ENCODE results near the gene MMD. TPM values are rescaled to one million over a fixed set of nuclear protein-coding genes. Genes with fewer than 3 reads are reported as not detected.
"Not testable (repeated sequence)": the region's sequence is repeated elsewhere in the genome, so short reads cannot be mapped to it uniquely, and the experiment has no call there.

The MMD gene
- total RNA-seq, 1 donor from 2014 or later: 21.7 TPM

DNA sequence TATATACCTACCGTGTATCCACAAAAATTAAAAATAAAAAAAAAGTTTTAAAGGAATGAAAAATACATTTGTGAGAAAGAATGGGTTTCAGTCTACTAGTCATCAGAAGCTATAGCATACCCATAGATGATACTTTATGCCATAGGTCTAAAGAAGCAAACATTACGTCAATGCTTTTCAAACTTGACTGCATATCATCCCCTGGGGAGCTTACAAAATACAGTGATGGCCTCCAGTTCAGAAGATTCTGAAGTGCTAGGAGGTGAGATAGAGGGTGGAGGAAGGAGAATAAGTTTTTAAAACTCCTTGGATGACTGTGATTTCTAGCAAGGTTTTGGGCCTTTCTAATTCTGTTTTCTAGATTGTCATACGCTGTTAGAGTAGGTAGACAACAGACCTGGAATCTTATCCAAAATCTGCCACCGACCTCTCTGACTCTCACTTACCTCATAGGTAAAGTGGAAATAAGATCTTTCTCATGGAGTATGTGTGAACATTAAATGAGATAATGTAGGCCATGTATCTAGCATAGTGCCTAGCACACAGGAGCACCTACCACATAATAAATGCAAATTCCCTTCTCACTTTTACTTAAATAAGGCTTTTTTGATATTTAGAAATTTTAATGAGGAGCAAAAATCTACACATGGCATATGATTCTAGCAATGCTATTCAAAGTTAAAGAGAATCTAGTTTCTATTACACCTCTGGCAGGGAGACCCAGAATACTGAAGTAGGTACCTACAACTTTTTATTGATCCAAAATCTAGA, 12.4 kb downstream of the MMD start:
- intact Hi-C loops (cut with micrococcal nuclease): no loop called here

DNA sequence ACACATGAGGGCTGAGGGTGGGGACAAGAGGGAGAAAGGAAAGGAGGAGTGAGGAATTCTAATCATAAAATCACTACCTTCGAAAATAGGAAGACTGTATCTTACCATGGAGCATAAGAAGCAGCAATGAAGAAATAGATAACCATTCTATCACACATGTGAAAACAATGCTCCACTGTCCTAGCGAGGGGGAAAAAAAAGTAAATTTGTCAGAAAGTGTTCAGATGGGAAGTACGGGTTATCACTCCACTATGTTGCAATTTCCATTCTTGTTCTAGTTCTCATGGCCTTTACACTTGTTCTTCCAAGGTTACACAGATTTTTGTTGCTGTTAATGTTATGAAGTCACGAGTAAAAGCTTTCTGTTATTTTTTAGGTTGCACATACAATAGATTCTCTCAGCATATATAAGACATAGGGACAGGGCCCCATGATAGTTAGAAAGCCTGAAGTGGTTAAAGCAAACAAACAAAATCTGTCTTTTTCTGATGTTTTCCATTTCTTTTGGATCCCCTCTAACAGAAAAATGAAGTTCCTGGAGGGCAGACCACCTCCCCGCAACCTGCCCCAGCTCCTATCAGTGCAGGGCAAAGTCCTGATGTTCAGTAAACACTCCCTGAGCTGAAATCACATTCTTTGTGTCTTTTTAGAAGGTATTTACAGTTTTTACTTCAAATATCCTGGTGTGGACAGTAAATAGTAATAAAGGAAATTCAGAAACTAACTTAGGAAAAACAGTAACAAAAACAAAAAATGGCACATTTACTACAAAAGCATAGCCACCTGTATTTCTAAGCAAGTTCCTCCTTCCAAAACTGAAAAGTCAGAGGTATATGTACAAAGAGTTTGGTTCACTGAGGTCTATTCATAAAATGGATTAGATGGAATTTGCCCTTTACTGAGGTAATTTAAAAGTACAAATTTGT, 13.7 kb downstream of the MMD start:
- intact Hi-C loops (cut with micrococcal nuclease): no loop called here
- Mint-ChIP-seq H3K27me3 (no peaks in the 10 kb centered on the region), H3K36me3 (ENCODE audit: low read depth) (peaks cover 62% of the 10 kb centered on the region), H3K9me3 (no peaks in the 10 kb centered on the region), H3K27ac (no peak overlapping the region), H3K4me1 (peaks cover 5% of the 10 kb centered on the region), H3K4me3 (no peak overlapping the region)
- no peak for DNase-seq

More for the DNA sequence above, 12.4 kb downstream of the MMD start:
- Mint-ChIP-seq H3K9me3 (no peaks in the 10 kb centered on the region), H3K4me1 (peaks cover 9% of the 10 kb centered on the region), H3K27ac (no peak overlapping the region), H3K27me3 (no peaks in the 10 kb centered on the region), H3K36me3 (ENCODE audit: low read depth) (peaks cover 65% of the 10 kb centered on the region), H3K4me3 (no peak overlapping the region)
- no peak for DNase-seq

DNA sequence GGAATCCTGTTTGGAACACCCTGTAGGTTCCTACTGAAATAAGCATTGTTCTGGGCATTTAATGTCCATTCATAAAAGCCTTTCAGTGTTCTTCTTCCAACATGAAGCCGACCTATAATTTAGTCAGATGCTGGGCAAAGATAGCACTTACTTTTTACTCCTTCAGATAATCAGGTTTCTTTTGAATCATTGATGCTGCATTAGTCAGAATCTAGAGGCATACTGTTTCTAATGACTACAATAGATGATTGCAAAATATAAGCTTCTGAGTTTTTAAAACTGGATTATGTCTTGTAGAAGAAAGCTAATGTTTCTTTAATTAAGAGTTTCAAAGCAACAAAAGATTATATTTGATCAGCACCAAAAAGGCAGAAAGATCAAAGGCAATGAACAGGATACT, 16.0 kb downstream of the MMD start:
- H3K4me1 Mint-ChIP-seq: peaks cover 5% of the 10 kb centered on the region
- no peaks in the 10 kb centered on the region for H3K9me3 Mint-ChIP-seq
- H3K4me3 Mint-ChIP-seq: no peak overlapping the region
- no peaks in the 10 kb centered on the region for H3K27me3 Mint-ChIP-seq
- intact Hi-C loops (cut with micrococcal nuclease): no loop called here
- no peak for DNase-seq
- no peak overlapping the region for H3K27ac Mint-ChIP-seq
- peaks cover 57% of the 10 kb centered on the region for H3K36me3 Mint-ChIP-seq (ENCODE audit: low read depth)

DNA sequence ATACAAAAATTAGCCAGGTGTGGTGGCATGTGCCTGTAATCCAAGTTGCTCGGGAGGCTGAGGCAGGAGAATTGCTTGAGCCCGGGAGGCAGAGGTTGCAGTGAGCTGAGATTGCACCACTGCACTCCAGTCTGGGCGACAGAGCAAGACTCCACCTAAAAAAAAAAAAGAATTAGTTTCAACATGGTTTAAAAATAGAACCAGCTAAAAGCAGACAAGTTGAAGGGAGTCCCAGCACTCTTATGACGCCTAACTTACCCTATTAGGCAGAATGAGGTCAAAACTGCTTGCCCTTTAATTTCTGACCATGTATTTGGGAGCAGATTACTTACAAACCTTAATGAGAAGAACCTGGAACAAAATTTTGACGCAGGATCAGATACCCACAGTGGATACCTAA, 17.4 kb downstream of the MMD start:
- DNase-seq; H3K9me3 Mint-ChIP-seq; intact Hi-C loops (cut with micrococcal nuclease); H3K27ac Mint-ChIP-seq; H3K4me1 Mint-ChIP-seq; H3K4me3 Mint-ChIP-seq; H3K27me3 Mint-ChIP-seq: not testable (repeated sequence)
- H3K36me3 Mint-ChIP-seq (ENCODE audit: low read depth): peaks cover 57% of the 10 kb centered on the region

DNA sequence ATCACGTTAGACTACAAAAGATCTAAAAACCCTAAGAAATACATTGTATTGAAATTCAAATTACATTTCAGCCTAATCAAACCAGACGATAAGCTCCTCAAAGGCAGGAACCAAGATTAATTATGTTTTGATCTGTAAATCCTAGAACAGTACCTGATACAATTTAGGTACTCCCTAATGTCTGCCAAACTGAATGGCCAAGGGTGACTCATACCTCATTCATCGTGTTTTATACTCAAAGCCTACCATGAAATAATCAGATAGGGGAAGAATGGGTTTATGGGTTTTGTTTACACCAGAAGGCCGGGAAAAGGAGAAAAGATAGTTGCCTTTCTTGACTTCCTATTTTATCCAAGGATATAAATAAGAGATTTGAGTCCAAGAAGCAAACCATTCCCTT, 19.3 kb downstream of the MMD start:
- DNase-seq: no peak
- Mint-ChIP-seq H3K9me3 (no peaks in the 10 kb centered on the region), H3K27me3 (no peaks in the 10 kb centered on the region), H3K4me1 (peaks cover 3% of the 10 kb centered on the region), H3K36me3 (ENCODE audit: low read depth) (peaks cover 57% of the 10 kb centered on the region), H3K27ac (no peak overlapping the region), H3K4me3 (no peak overlapping the region)
- intact Hi-C loops (cut with micrococcal nuclease): no loop called here

DNA sequence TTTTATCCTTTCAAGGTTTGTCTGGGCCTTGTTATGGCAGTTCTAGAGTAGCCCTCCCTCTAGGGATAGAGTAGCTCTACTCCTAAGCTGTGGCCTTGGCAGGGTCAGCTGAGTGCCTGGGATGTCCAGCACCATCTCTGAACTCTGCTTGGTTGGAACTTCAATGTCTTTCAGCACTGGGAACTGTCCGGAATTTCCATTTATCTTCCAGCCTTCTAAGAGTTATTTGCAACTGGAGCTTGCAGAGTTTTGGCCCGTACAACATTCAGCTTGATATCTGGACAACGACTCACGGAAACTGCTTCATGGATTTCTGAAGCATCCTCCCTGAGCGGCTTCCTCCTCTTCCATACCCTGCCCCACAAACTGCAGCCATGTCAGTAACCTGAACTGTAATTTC, 22.9 kb downstream of the MMD start:
- no peak overlapping the region for H3K27ac Mint-ChIP-seq
- intact Hi-C loops (cut with micrococcal nuclease): no loop called here
- H3K27me3 Mint-ChIP-seq: no peaks in the 10 kb centered on the region
- H3K4me1 Mint-ChIP-seq: peaks cover 3% of the 10 kb centered on the region
- H3K4me3 Mint-ChIP-seq: no peak overlapping the region
- H3K36me3 Mint-ChIP-seq (ENCODE audit: low read depth): peaks cover 50% of the 10 kb centered on the region
- H3K9me3 Mint-ChIP-seq: no peaks in the 10 kb centered on the region
- no peak for DNase-seq

DNA sequence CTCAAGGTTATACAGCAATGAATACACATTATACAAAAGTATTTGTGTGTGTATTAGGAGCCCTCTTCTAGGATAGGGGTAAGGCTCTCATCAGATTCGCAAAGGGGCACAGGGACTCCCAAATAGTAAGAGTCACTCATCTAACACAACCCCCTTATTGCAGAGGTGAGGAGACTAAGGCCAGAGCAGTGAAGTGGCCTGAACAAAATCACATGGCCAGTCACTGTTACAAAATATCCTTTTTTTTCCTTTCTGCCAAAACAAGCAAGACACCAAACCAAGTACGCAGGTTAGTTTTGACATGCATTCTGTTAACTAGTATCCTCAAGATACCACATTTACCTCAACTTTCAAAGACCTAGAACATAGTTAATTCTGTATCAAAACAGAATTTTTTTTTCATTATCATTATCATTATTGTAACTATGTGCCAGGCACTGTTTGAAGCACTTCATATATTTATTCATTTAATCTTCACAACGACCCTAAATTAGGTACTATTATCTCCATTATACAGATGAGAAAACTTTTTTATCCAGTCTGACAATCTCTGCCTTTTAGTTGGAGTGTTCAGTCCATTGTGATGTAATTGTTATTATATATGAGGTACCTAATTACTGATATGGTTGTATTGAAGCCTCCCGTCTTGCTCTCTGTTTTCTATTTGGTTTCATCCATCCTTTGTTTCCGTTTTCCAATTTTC, 25.7 kb downstream of the MMD start:
- H3K27ac Mint-ChIP-seq: no peak overlapping the region
- peaks cover 58% of the 10 kb centered on the region for H3K36me3 Mint-ChIP-seq (ENCODE audit: low read depth)
- H3K4me1 Mint-ChIP-seq: peaks cover 3% of the 10 kb centered on the region
- DNase-seq: no peak
- intact Hi-C loops (cut with micrococcal nuclease): no loop called here
- no peak overlapping the region for H3K4me3 Mint-ChIP-seq
- no peaks in the 10 kb centered on the region for H3K27me3 Mint-ChIP-seq
- H3K9me3 Mint-ChIP-seq: no peaks in the 10 kb centered on the region

DNA sequence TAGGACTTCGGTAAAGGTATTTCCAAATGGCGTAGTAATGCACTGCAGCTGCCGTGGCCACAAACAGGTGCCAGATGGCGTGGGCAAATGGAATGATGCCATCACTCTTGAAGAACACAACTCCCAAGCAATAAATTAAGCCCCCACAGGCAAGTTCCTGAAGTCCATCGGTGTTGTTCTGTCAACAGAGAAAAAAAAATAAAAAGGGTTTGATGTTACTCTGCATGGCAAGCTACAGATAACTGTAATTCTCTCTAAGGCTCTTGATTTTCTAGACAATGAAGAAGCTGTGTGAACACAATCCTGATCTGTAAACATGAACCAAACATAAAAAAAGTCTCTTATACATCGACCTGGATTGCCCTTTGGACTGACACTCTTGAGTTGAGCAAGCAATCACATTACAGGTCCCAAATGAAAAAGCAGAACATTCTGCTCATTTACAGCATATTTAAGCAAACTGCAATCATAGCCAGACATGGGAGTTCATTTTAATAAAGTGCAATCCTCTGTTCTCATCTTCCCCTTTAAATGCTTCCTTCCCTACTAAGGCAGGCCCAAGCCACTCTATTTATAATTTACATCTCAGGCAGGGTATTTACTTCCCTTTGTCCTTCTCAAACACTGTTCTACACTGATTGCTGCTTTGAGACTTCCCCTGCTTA, 27.1 kb downstream of the MMD start:
- Mint-ChIP-seq H3K36me3 (ENCODE audit: low read depth) (peaks cover 49% of the 10 kb centered on the region), H3K4me1 (peaks cover 2% of the 10 kb centered on the region), H3K9me3 (no peaks in the 10 kb centered on the region), H3K4me3 (no peak overlapping the region), H3K27me3 (no peaks in the 10 kb centered on the region), H3K27ac (no peak overlapping the region)
- intact Hi-C loops (cut with micrococcal nuclease): no loop called here
- DNase-seq: no peak

DNA sequence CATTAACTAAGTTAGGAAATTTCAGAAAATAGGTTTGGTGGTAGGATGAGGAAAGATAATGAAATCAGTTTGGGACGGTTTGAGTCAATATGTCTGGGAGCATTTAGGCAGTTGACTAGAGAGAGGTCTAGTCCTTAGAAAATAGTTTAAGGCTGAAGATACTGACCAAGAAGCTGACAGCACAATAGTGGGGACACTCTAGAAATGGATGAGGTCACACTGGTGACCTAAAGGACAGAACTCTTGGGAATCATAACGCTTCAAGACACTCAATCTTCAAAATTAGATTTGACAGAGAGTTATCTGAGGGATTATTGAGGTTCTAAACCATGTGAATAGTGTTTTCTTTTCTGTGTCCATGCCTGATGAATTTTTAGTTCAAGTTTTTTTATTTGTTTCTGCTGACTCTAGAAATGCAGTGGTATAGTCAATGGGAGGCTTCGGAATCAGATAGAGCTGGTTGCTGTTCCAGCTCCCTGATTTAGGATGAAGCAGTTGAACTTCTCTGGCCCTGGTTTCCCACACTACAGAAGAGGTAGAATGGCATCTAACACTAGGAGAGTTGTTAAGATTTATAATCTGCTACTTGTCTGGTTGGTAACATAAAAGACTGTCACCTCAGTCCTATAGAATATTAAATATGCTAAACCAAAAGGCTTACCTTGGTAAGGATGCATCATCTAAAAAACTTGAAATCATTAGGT, 29.7 kb downstream of the MMD start:
- intact Hi-C loops (cut with micrococcal nuclease): no loop called here
- H3K27ac Mint-ChIP-seq: no peak overlapping the region
- peaks cover 32% of the 10 kb centered on the region for H3K36me3 Mint-ChIP-seq (ENCODE audit: low read depth)
- H3K27me3 Mint-ChIP-seq: no peaks in the 10 kb centered on the region
- H3K9me3 Mint-ChIP-seq: no peaks in the 10 kb centered on the region
- DNase-seq: no peak
- no peak overlapping the region for H3K4me3 Mint-ChIP-seq
- H3K4me1 Mint-ChIP-seq: no peaks in the 10 kb centered on the region

DNA sequence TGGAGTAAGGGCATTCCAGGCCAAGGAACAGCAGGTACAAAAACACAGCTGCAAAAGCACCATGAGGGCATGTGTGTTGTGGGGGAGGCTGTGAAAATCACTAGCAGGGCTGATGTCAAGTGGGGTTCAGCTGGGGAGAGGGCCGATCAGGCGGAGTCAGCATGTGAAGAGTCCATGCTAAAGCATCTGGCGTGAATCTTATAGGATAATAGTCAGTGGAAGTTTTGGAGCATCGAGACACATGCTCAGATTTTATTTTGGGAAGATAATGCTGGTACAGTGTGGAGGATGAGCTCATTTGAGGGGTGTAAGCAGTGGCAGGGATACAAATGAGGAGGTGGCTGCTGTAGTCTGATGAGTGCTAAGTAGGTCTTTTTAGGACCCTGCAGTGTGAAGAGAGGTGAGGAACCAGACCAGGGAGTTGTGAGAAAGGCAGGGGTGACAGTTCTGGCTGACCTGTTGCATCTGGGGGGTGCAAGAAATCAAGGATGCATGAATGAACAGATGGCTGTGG, 30.3 kb downstream of the MMD start:
- Mint-ChIP-seq H3K27ac (no peak overlapping the region), H3K36me3 (ENCODE audit: low read depth) (peaks cover 28% of the 10 kb centered on the region), H3K27me3 (no peaks in the 10 kb centered on the region), H3K9me3 (no peaks in the 10 kb centered on the region), H3K4me1 (no peaks in the 10 kb centered on the region), H3K4me3 (no peak overlapping the region)
- intact Hi-C loops (cut with micrococcal nuclease): no loop called here
- no peak for DNase-seq

DNA sequence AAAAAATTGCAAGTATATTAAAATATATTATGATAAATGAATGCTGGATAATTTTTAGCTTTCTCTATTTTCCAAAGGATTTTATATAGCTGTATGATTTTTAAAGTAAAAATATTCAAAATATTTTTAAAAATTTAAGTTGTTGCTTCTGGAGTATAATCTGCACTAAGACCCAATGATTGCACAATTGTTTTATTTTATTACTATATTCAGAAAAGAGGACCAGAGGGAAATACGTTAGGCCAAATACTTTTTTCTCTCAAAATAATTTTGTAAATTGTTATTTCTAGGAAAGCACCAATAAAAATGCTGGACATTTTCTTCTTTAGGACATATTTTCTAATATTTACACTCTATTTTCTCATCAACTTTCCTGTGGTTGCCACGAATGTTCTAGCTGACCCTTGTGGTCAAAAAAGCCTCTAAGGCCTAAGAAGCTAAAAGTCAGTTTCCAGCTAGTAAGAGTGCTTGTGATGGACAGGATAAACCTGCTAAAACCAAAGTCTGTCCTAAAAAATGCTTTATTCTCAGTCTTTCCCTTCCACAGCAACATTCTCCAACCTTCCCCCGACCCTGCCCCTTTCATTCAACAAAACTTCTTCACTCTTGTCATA, 31.2 kb downstream of the MMD start:
- DNase-seq: no peak
- Mint-ChIP-seq H3K4me3 (no peak overlapping the region), H3K27ac (no peak overlapping the region), H3K36me3 (ENCODE audit: low read depth) (peaks cover 28% of the 10 kb centered on the region), H3K27me3 (no peaks in the 10 kb centered on the region), H3K4me1 (no peaks in the 10 kb centered on the region), H3K9me3 (no peaks in the 10 kb centered on the region)
- intact Hi-C loops (cut with micrococcal nuclease): no loop called here

DNA sequence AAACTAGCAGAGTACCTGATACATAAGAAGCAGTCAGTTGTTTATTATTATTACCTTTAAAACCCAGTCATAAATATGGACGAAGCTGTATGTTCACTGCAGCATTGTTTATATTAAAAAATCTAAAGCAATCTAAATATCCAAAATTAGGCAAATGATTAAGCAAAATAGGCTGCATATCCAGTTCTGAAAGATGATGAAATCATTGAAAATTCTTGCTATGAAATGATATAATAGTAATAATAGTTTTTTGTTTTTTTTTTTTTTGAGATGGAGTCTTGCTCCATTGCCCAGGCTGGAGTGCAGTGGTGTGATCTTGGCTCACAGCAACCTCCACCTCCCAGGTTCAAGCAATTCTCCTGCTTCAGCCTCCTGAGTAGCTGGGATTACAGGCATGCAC, 31.9 kb downstream of the MMD start:
- H3K27ac Mint-ChIP-seq; H3K4me1 Mint-ChIP-seq; DNase-seq; intact Hi-C loops (cut with micrococcal nuclease); H3K9me3 Mint-ChIP-seq; H3K27me3 Mint-ChIP-seq; H3K4me3 Mint-ChIP-seq: not testable (repeated sequence)
- peaks cover 23% of the 10 kb centered on the region for H3K36me3 Mint-ChIP-seq (ENCODE audit: low read depth)

DNA sequence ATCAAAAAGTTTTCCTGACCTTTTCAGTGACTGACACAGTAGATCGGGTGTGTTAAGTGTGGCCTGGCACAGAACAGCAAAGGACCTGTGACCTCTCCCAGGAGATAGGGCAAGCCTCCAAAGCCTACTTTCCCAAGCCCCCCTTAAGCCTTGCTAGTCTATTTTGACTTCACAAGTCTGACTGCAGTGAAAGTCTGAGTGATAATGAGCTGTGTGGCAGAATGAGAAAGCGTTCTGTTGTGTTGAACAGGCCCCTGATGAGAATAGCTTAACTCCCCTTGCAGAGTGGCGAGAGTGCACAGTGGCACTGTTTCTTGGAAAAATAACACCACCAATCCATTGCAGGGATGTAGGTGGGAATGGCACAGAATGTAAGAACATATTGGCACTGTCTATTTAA, 32.8 kb downstream of the MMD start:
- intact Hi-C loops (cut with micrococcal nuclease): no loop called here
- H3K9me3 Mint-ChIP-seq: no peaks in the 10 kb centered on the region
- no peaks in the 10 kb centered on the region for H3K27me3 Mint-ChIP-seq
- peaks cover 17% of the 10 kb centered on the region for H3K36me3 Mint-ChIP-seq (ENCODE audit: low read depth)
- no peaks in the 10 kb centered on the region for H3K4me1 Mint-ChIP-seq
- no peak for DNase-seq
- H3K27ac Mint-ChIP-seq: no peak overlapping the region
- no peak overlapping the region for H3K4me3 Mint-ChIP-seq

Data from activated CD4-positive, alpha-beta T cell treated with anti-CD3 and anti-CD28 coated beads, Interleukin-2, amount 10 ng/mL, durations not matched to agents 24 days and 14 days (primary cell).